SK-N-SH (cell line): ENCODE measurements around the gene HAGH. TPM values are rescaled to one million over a fixed set of nuclear protein-coding genes. Genes with fewer than 3 reads are reported as not detected.

Experiments used
- CTCF ChIA-PET: fragments of 300-600, 350-600 bp; formaldehyde crosslinking; extraction: SDS; loops from one replicate; lab custom pipeline; 2021; lab: Yijun Ruan, JAX
- POLR2A ChIA-PET: fragments of 350-600 bp; sonication (Branson Sonifier 250); formaldehyde crosslinking; extraction: SDS; loops from one replicate; lab custom pipeline; 2020; ENCODE audit warnings: antibody characterized with exemption, inconsistent platforms; lab: Yijun Ruan, JAX
- DNase-seq: peaks from one replicate; pipeline ENCODE4 v3.0.0; 2012
- H2AFZ ChIP-seq: fragments of 200-600 bp; sonication (generic); 2 replicates; pipeline ENCODE4 v1.8.1; 2016; ENCODE audit warnings: antibody characterized with exemption, mild to moderate bottlenecking, low read depth
- H3F3A ChIP-seq: fragments of 200-600 bp; sonication (generic); replicated peaks from 2 replicates; pipeline ENCODE3; 2016; ENCODE audit warnings: antibody characterized with exemption, mild to moderate bottlenecking; ENCODE audit not compliant: insufficient read depth
- H3K27ac ChIP-seq, 2 experiments: fragments of 200-500 bp in 1 of 2; fragments of 200-600 bp in 1 of 2; sonication (Bioruptor generic) in 1 of 2; sonication (generic), shearing (Covaris generic) in 1 of 2; 2 replicates each; pipeline versions ENCODE4 v1.5.1 to v1.6.1; 2014 to 2016; ENCODE audit warnings: low read depth in 2 of 2, inconsistent platforms in 1 of 2, low read length in 1 of 2, mild to moderate bottlenecking in 1 of 2, mixed read lengths in 1 of 2
- H3K27me3 ChIP-seq: fragments of 200-600 bp; sonication (generic), shearing (Covaris generic); 2 replicates; pipeline ENCODE4 v1.6.1; 2016; ENCODE audit warnings: mixed run types; ENCODE audit not compliant: insufficient read depth
- H3K36me3 ChIP-seq, 2 experiments: fragments of 200-500 bp in 1 of 2; fragments of 200-600 bp in 1 of 2; sonication (Bioruptor generic) in 1 of 2; sonication (generic) in 1 of 2; replicated peaks in 1 of 2; 2 replicates each; pipeline versions ENCODE3 to v1.5.1; 2014 to 2016; ENCODE audit warnings: low read length in 1 of 2, mild to moderate bottlenecking in 1 of 2; ENCODE audit not compliant: insufficient read depth in 2 of 2, control insufficient read depth in 1 of 2
- H3K4me1 ChIP-seq, 2 experiments: fragments of 200-500 bp in 1 of 2; fragments of 200-600 bp in 1 of 2; sonication (Bioruptor generic) in 1 of 2; sonication (generic), shearing (Covaris generic) in 1 of 2; 2 replicates each; pipeline versions ENCODE4 v1.5.1 to v1.6.1; 2014 to 2016; ENCODE audit warnings: low read depth in 1 of 2, low read length in 1 of 2, mixed run types in 1 of 2; ENCODE audit not compliant: insufficient read depth in 2 of 2, control insufficient read depth in 1 of 2
- H3K4me2 ChIP-seq: fragments of 200-600 bp; sonication (generic), shearing (Covaris generic); 2 replicates; pipeline ENCODE4 v1.6.1; 2017; ENCODE audit warnings: mixed run types
- H3K4me3 ChIP-seq, 2 experiments: fragments of 200-500 bp in 1 of 2; fragments of 200-600 bp in 1 of 2; sonication (Bioruptor generic) in 1 of 2; sonication (generic), shearing (Covaris generic) in 1 of 2; 2 replicates each; pipeline versions ENCODE4 v1.5.1 to v1.8.1; 2014 to 2016; ENCODE audit warnings: low read depth in 2 of 2, inconsistent platforms in 1 of 2, low read length in 1 of 2, mild to moderate bottlenecking in 1 of 2, mixed read lengths in 1 of 2, moderate library complexity in 1 of 2
- H3K79me2 ChIP-seq: fragments of 200-600 bp; sonication (generic); 2 replicates; pipeline ENCODE4 v1.8.1; 2017; ENCODE audit warnings: mild to moderate bottlenecking; ENCODE audit not compliant: insufficient read depth
- H3K9ac ChIP-seq: fragments of 200-600 bp; sonication (generic); 2 replicates; pipeline ENCODE4 v1.6.1; 2017; ENCODE audit warnings: mixed run types
- H3K9me2 ChIP-seq: fragments of 200-600 bp; sonication (generic); 2 replicates; pipeline ENCODE4 v1.6.1; 2017; ENCODE audit warnings: mixed run types
- H3K9me3 ChIP-seq: fragments of 200-600 bp; sonication (generic); 2 replicates; pipeline ENCODE4 v1.6.1; 2017; ENCODE audit warnings: mixed run types, mild to moderate bottlenecking, moderate library complexity
- H4K20me1 ChIP-seq: fragments of 200-600 bp; sonication (generic); 2 replicates; pipeline ENCODE4 v1.6.1; 2017; ENCODE audit warnings: mild to moderate bottlenecking, mixed run types; ENCODE audit not compliant: insufficient read depth
- ELF1 ChIP-seq: IDR thresholded peaks from 2 replicates; pipeline ENCODE4 v1.4.0; 2012
- EZH2phosphoT487 ChIP-seq: fragments of 200-600 bp; sonication (generic); IDR thresholded peaks from 2 replicates; pipeline ENCODE4 v1.6.1; 2017; ENCODE audit warnings: low read depth, mixed run types, mild to moderate bottlenecking, antibody characterized with exemption, moderate library complexity, borderline replicate concordance
- FOSL2 ChIP-seq: IDR thresholded peaks from 2 replicates; pipeline ENCODE4 v1.4.0; 2012; ENCODE audit warnings: low read depth, mild to moderate bottlenecking, moderate library complexity, borderline replicate concordance
- FOXJ3 ChIP-seq: sonication (generic); formaldehyde crosslinking; IDR thresholded peaks from 2 replicates; pipeline ENCODE4 v1.5.1; 2020; ENCODE audit warnings: mild to moderate bottlenecking, missing genetic modification reagents
- FOXM1 ChIP-seq: IDR thresholded peaks from 2 replicates; pipeline ENCODE4 v1.4.0; 2012; ENCODE audit warnings: low read depth, mild to moderate bottlenecking
- GATA2 ChIP-seq: sonication (generic); formaldehyde crosslinking; IDR thresholded peaks from 2 replicates; pipeline ENCODE4 v1.5.0; 2020; ENCODE audit warnings: mild to moderate bottlenecking, missing genetic modification reagents
- JUND ChIP-seq: IDR thresholded peaks from 2 replicates; pipeline ENCODE4 v1.4.0; 2012
- MXI1 ChIP-seq: IDR thresholded peaks from 2 replicates; pipeline ENCODE4 v1.6.1; 2012; ENCODE audit warnings: mild to moderate bottlenecking, low read depth, low read length, improper control_type of control experiment
- NRF1 ChIP-seq: IDR thresholded peaks from 2 replicates; pipeline ENCODE4 v1.6.1; 2012; ENCODE audit warnings: low read depth, mild to moderate bottlenecking, low read length
- POLR2AphosphoS5 ChIP-seq: IDR thresholded peaks from 2 replicates; pipeline ENCODE4 v1.6.1; 2012; ENCODE audit warnings: low read depth, low read length
- RFX5 ChIP-seq: IDR thresholded peaks from 2 replicates; pipeline ENCODE4 v1.6.1; 2012; ENCODE audit warnings: mild to moderate bottlenecking, improper control_type of control experiment, low read length
- RXRA ChIP-seq: IDR thresholded peaks from 2 replicates; pipeline ENCODE4 v1.4.0; 2012; ENCODE audit warnings: low read depth, mild to moderate bottlenecking, borderline replicate concordance
- SIN3A ChIP-seq: IDR thresholded peaks from 2 replicates; pipeline ENCODE4 v1.6.1; 2012; ENCODE audit warnings: low read depth, mild to moderate bottlenecking, low read length, moderate library complexity, borderline replicate concordance
- SMC3 ChIP-seq: IDR thresholded peaks from 2 replicates; pipeline ENCODE4 v1.6.1; 2012; ENCODE audit warnings: low read depth, low read length, improper control_type of control experiment
- TAF1 ChIP-seq: IDR thresholded peaks from 2 replicates; pipeline ENCODE4 v1.6.1; 2012; ENCODE audit warnings: low read depth, mild to moderate bottlenecking, low read length, moderate library complexity, borderline replicate concordance
- WGBS: methylation state at CpG from one replicate; pipeline ENCODE4 v1.1.6; 2017; ENCODE audit warnings: low lambda C conversion rate; 5-methylcytosine and 5-hydroxymethylcytosine counted together
- polyA plus RNA-seq, 3 experiments: library from polyadenylated mRNA; depleted of rRNA; stranded (reverse); fragments of >200 nt; gene quantifications; 2 replicates each; pipeline ENCODE4 v1.2.3, GENCODE V29; 2012
- TF ChIP-seq, protein P1 (sequence below): IDR thresholded peaks from 2 replicates; pipeline ENCODE4 v1.4.0; 2012; ENCODE audit warnings: low read depth, borderline replicate concordance
- TF ChIP-seq, protein P2 (sequence below): IDR thresholded peaks from 2 replicates; pipeline ENCODE4; 2012
- TF ChIP-seq, protein P3 (sequence below): IDR thresholded peaks from 2 replicates; pipeline ENCODE4 v1.4.0; 2012; ENCODE audit warnings: low read depth, borderline replicate concordance
- TF ChIP-seq, protein P4 (sequence below): IDR thresholded peaks from 2 replicates; pipeline ENCODE4 v1.6.1; 2012; ENCODE audit warnings: mild to moderate bottlenecking, low read depth, low read length, moderate library complexity

The HAGH gene
- polyA plus RNA-seq, 1 of the 3 experiments (the other 2 are of a cell fraction) = 138 TPM

DNA sequence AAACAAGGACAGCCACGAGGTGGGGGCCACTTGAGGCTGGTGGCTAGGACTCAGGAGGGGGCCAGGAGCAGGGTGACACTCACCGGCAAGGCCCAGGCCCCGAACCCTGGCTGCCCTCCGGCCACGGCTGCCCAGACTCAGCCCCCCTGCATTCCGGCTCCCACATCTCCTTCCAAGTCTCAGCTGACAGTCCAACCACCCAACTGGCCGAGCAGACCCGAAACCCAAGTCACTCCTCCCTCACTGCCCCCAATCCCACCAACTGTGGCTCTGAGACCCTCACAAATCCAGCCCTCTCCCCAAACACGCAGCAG, 9.4 kb downstream of the HAGH start:
- POLR2A ChIA-PET = no interaction called here
- Histone ChIP-seq H3K36me3 (peaks cover 0 to 18% of the 10 kb centered on the region in 2 experiments), H3K4me3 (no peak overlapping the region), H3K27ac (no peak overlapping the region), H3K9me3 (no peaks in the 10 kb centered on the region), H4K20me1 (no peaks in the 10 kb centered on the region), H3K9ac (no peak overlapping the region), H3K4me1 (no peaks in the 10 kb centered on the region), H3K79me2 (peaks cover 4% of the 10 kb centered on the region; the same call in 1 of the 2 replicates), H3K9me2 (no peaks in the 10 kb centered on the region), H3F3A (peaks cover 7% of the 10 kb centered on the region), H3K27me3 (no peaks in the 10 kb centered on the region), H2AFZ (no peak overlapping the region), H3K4me2 (no peak overlapping the region)
- no peak for DNase-seq
- WGBS = 88% methylated on average over 4 of the region's 9 CpGs
- TF ChIP-seq MXI1 (no peak), SIN3A (no peak)
- CTCF ChIA-PET = no interaction called here

DNA sequence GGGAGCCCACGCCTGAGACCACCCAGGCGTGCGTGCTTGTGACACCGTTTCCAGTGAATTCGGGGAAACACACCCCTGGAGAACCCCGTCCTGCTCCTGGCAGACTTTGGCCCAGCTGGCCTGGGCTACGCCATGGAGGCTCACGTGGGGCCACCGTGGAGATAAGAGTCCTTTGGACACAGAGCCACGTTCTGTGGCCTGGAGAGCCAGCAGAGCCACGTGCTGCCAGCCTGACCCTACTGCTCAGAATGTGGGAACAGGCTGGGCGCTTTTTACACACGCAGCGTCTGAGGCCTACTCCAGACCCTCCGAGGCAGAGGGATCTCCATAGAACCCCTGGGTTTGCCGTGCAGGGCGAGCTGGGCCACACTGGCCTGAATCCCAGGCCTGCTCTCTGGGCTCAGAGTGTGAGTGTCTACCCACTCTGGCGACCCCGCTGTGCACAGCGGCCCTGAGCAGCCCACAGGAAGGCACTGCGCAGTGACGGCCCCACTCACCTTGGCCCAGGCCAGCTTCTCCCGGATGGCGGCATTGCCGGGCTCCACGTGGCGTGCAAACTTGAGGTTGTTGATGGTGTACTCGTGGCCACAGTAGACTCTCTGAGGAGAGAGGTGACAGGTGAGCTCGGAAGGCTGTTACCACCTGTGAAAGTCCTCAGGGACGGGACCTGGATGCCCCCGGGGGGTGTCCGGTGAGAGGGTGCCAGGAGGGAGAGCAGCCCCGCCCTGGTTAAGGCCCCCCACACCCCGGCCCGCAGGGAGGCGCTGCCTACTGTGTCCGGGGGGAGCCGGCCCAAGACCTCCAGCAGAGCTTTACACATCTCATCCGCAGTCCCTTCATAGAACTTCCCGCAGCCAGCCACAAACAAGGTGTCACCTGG, 10.0 kb downstream of the HAGH start:
- ChIA-PET POLR2A (no interaction called here), CTCF (no interaction called here)
- TF ChIP-seq, protein P1, sequence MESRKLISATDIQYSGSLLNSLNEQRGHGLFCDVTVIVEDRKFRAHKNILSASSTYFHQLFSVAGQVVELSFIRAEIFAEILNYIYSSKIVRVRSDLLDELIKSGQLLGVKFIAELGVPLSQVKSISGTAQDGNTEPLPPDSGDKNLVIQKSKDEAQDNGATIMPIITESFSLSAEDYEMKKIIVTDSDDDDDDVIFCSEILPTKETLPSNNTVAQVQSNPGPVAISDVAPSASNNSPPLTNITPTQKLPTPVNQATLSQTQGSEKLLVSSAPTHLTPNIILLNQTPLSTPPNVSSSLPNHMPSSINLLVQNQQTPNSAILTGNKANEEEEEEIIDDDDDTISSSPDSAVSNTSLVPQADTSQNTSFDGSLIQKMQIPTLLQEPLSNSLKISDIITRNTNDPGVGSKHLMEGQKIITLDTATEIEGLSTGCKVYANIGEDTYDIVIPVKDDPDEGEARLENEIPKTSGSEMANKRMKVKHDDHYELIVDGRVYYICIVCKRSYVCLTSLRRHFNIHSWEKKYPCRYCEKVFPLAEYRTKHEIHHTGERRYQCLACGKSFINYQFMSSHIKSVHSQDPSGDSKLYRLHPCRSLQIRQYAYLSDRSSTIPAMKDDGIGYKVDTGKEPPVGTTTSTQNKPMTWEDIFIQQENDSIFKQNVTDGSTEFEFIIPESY = no peak
- TF ChIP-seq RXRA (no peak), POLR2AphosphoS5 (no peak), FOXJ3 (CRISPR knock-in tag) (no peak), NRF1 (no peak), FOXM1 (no peak), RFX5 (no peak), ELF1 (no peak), GATA2 (no peak), FOSL2 (no peak), EZH2phosphoT487 (no peak), JUND (no peak), SIN3A (no peak), SMC3 (no peak), TAF1 (no peak)
- TF ChIP-seq, protein P2, sequence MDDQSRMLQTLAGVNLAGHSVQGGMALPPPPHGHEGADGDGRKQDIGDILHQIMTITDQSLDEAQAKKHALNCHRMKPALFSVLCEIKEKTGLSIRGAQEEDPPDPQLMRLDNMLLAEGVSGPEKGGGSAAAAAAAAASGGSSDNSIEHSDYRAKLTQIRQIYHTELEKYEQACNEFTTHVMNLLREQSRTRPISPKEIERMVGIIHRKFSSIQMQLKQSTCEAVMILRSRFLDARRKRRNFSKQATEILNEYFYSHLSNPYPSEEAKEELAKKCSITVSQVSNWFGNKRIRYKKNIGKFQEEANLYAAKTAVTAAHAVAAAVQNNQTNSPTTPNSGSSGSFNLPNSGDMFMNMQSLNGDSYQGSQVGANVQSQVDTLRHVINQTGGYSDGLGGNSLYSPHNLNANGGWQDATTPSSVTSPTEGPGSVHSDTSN = no peak
- TF ChIP-seq, protein P3, sequence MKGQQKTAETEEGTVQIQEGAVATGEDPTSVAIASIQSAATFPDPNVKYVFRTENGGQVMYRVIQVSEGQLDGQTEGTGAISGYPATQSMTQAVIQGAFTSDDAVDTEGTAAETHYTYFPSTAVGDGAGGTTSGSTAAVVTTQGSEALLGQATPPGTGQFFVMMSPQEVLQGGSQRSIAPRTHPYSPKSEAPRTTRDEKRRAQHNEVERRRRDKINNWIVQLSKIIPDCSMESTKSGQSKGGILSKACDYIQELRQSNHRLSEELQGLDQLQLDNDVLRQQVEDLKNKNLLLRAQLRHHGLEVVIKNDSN = no peak
- TF ChIP-seq, protein P4, sequence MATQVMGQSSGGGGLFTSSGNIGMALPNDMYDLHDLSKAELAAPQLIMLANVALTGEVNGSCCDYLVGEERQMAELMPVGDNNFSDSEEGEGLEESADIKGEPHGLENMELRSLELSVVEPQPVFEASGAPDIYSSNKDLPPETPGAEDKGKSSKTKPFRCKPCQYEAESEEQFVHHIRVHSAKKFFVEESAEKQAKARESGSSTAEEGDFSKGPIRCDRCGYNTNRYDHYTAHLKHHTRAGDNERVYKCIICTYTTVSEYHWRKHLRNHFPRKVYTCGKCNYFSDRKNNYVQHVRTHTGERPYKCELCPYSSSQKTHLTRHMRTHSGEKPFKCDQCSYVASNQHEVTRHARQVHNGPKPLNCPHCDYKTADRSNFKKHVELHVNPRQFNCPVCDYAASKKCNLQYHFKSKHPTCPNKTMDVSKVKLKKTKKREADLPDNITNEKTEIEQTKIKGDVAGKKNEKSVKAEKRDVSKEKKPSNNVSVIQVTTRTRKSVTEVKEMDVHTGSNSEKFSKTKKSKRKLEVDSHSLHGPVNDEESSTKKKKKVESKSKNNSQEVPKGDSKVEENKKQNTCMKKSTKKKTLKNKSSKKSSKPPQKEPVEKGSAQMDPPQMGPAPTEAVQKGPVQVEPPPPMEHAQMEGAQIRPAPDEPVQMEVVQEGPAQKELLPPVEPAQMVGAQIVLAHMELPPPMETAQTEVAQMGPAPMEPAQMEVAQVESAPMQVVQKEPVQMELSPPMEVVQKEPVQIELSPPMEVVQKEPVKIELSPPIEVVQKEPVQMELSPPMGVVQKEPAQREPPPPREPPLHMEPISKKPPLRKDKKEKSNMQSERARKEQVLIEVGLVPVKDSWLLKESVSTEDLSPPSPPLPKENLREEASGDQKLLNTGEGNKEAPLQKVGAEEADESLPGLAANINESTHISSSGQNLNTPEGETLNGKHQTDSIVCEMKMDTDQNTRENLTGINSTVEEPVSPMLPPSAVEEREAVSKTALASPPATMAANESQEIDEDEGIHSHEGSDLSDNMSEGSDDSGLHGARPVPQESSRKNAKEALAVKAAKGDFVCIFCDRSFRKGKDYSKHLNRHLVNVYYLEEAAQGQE = no peak

More for the DNA sequence above, 10.0 kb downstream of the HAGH start:
- Histone ChIP-seq H3K9me3 (no peaks in the 10 kb centered on the region), H3K27me3 (no peaks in the 10 kb centered on the region), H3K27ac (no peak overlapping the region), H3F3A (peaks cover 7% of the 10 kb centered on the region), H3K4me3 (no peak overlapping the region), H3K79me2 (peaks cover 4% of the 10 kb centered on the region; the same call in 1 of the 2 replicates), H3K4me2 (no peak overlapping the region), H3K9ac (no peak overlapping the region), H3K4me1 (no peaks in the 10 kb centered on the region), H4K20me1 (no peaks in the 10 kb centered on the region), H3K9me2 (no peaks in the 10 kb centered on the region), H3K36me3 (peaks cover 0 to 14% of the 10 kb centered on the region in 2 experiments), H2AFZ (no peak overlapping the region)
- no peak for DNase-seq
- WGBS = 91% methylated on average over 31 of the region's 40 CpGs
